Stimulated activated CD8-positive, alpha-beta memory T cell treated with anti-CD3 and anti-CD28 coated beads, Interleukin-12 subunit alpha, Interleukin-12 subunit beta, amount 100 ng/mL, for 24 hours (primary cell): ENCODE measurements around the gene ANKLE2.
"Not testable (repeated sequence)": the region's sequence is repeated elsewhere in the genome, so short reads cannot be mapped to it uniquely, and the experiment has no call there.

ENCODE experiments used
- DNase-seq: peaks from one replicate; pipeline ENCODE4 v3.0.0-alpha.2; 2020; ENCODE audit errors: extremely low read depth

Gene ANKLE2

GRCh38 chr12:132719141-132719953 is 42.3 kb downstream of the ANKLE2 start:
- no peak for DNase-seq

- no peak for DNase-seq
Measured at GRCh38 chr12:132718644-132719043, 43.0 kb downstream of the ANKLE2 start.

GRCh38 chr12:132717531-132718387 is 43.9 kb downstream of the ANKLE2 start:
- DNase-seq: no peak

GRCh38 chr12:132717011-132717410 is 44.6 kb downstream of the ANKLE2 start:
- no peak for DNase-seq

GRCh38 chr12:132716356-132716755 is 45.3 kb downstream of the ANKLE2 start:
- DNase-seq: no peak

GRCh38 chr12:132715874-132716273 is 45.8 kb downstream of the ANKLE2 start:
- no peak for DNase-seq

GRCh38 chr12:132713123-132713522 is 48.5 kb downstream of the ANKLE2 start:
- no peak for DNase-seq

GRCh38 chr12:132711080-132711843 is 50.4 kb downstream of the ANKLE2 start:
- DNase-seq: no peak

- peak; percentile 69 for DNase-seq
Measured at GRCh38 chr12:132710405-132711079, 51.1 kb downstream of the ANKLE2 start, which contains the start of gene PGAM5. Gene PGAM5, plus strand, starts transcription at chr12:132710842. Its CDS starts 35 bp downstream, at chr12:132710877.

- DNase-seq: no peak
Measured at GRCh38 chr12:132710043-132710404, 51.6 kb downstream of the ANKLE2 start.

- no peak for DNase-seq
Measured at GRCh38 chr12:132708150-132708549, 53.5 kb downstream of the ANKLE2 start.

- no peak for DNase-seq
Measured at GRCh38 chr12:132707241-132707640, 54.4 kb downstream of the ANKLE2 start.

- no peak for DNase-seq
Measured at GRCh38 chr12:132703641-132704040, 58.0 kb downstream of the ANKLE2 start.

- no peak for DNase-seq
Measured at GRCh38 chr12:132702640-132703039, 59.0 kb downstream of the ANKLE2 start.

- no peak for DNase-seq
Measured at GRCh38 chr12:132700212-132700822, 61.3 kb downstream of the ANKLE2 start.

GRCh38 chr12:132698341-132698740 is 63.3 kb downstream of the ANKLE2 start:
- DNase-seq: no peak

- DNase-seq: no peak
Measured at GRCh38 chr12:132695431-132695830, 66.2 kb downstream of the ANKLE2 start.

GRCh38 chr12:132694888-132695287 is 66.7 kb downstream of the ANKLE2 start:
- not testable (repeated sequence) for DNase-seq

GRCh38 chr12:132692030-132692429 is 69.6 kb downstream of the ANKLE2 start:
- not testable (repeated sequence) for DNase-seq

GRCh38 chr12:132690112-132690511 is 71.5 kb downstream of the ANKLE2 start:
- no peak for DNase-seq

GRCh38 chr12:132689227-132689626 is 72.4 kb downstream of the ANKLE2 start:
- no peak for DNase-seq
